CD14-positive monocyte (primary cell): ENCODE measurements around the gene CIART. TPM values are rescaled to one million over a fixed set of nuclear protein-coding genes. Genes with fewer than 3 reads are reported as not detected.

Experiments used
- DNase-seq, 3 donors: peaks; one replicate each; pipeline ENCODE4 v3.0.0-alpha.2; 2011 to 2022
- H2AFZ ChIP-seq: 2 replicates; pipeline ENCODE4 v1.6.0; 2012; ENCODE audit warnings: mild to moderate bottlenecking, low read depth, low read length, inconsistent platforms; ENCODE audit not compliant: insufficient read depth, poor library complexity, severe bottlenecking
- H3K27ac ChIP-seq, 2 donors: 1 replicate in 1 of 2; 2 replicates in 1 of 2; pipeline ENCODE4 v1.5.1; 2012 to 2013; ENCODE audit warnings: low read length in 2 of 2, control low read depth in 1 of 2, inconsistent platforms in 1 of 2, low read depth in 1 of 2, mild to moderate bottlenecking in 1 of 2
- H3K27me3 ChIP-seq, 2 donors: one replicate each; pipeline versions ENCODE4 v1.6.0 to v1.6.1; 2011 to 2013; ENCODE audit warnings: low read length in 2 of 2; ENCODE audit not compliant: control insufficient read depth in 2 of 2, insufficient read depth in 2 of 2
- H3K36me3 ChIP-seq, 2 donors: replicated peaks in 1 of 2; 1 replicate in 1 of 2; 2 replicates in 1 of 2; pipeline versions ENCODE4 v1.5.1 to v1.6.1; 2012 to 2013; ENCODE audit warnings: low read length in 2 of 2, control low read depth in 1 of 2, inconsistent platforms in 1 of 2, mild to moderate bottlenecking in 1 of 2; ENCODE audit not compliant: insufficient read depth in 2 of 2, control insufficient read depth in 1 of 2
- H3K4me1 ChIP-seq, 2 donors: 1 replicate in 1 of 2; 2 replicates in 1 of 2; pipeline versions ENCODE4 v1.5.1 to v1.6.1; 2012 to 2013; ENCODE audit warnings: low read length in 2 of 2, control low read depth in 1 of 2, inconsistent platforms in 1 of 2, mild to moderate bottlenecking in 1 of 2, moderate library complexity in 1 of 2; ENCODE audit not compliant: insufficient read depth in 2 of 2, control insufficient read depth in 1 of 2
- H3K4me2 ChIP-seq: replicated peaks from 2 replicates; pipeline ENCODE3; 2012; ENCODE audit warnings: low read length, moderate library complexity, mild to moderate bottlenecking; ENCODE audit not compliant: poor library complexity, severe bottlenecking; ENCODE audit errors: extremely low read depth
- H3K4me3 ChIP-seq, 3 experiments: fragments of 200-600 bp in 1 of 3; sonication (generic) in 1 of 3; replicated peaks in 1 of 3; 1 replicate in 2 of 3; 2 replicates in 1 of 3; pipeline ENCODE4 v1.5.1; 2011 to 2013; ENCODE audit warnings: low read length in 3 of 3, mild to moderate bottlenecking in 3 of 3, control low read depth in 2 of 3, low read depth in 2 of 3, inconsistent platforms in 1 of 3, moderate library complexity in 1 of 3
- H3K79me2 ChIP-seq: 2 replicates; pipeline ENCODE4 v1.6.0; 2012; ENCODE audit warnings: mild to moderate bottlenecking, control low read depth, inconsistent platforms, low read length, moderate library complexity; ENCODE audit not compliant: insufficient read depth
- H3K9ac ChIP-seq: 2 replicates; pipeline ENCODE4 v1.6.0; 2017; ENCODE audit warnings: low read length, mild to moderate bottlenecking; ENCODE audit not compliant: insufficient read depth, poor library complexity, severe bottlenecking
- H3K9me3 ChIP-seq, 2 donors: replicated peaks in 1 of 2; 1 replicate in 1 of 2; 2 replicates in 1 of 2; pipeline versions ENCODE4 v1.5.1 to v1.6.1; 2012 to 2013; ENCODE audit warnings: low read length in 2 of 2, control low read depth in 1 of 2; ENCODE audit not compliant: control insufficient read depth in 1 of 2, insufficient read depth in 1 of 2
- H4K20me1 ChIP-seq: 2 replicates; pipeline ENCODE4 v1.6.0; 2012; ENCODE audit warnings: mild to moderate bottlenecking, low read length, control low read depth, moderate library complexity; ENCODE audit not compliant: insufficient read depth
- H3K27ac Mint-ChIP-seq, 7 donors: one replicate each; pipeline ENCODE4 v1.8.0; 2020; ENCODE audit warnings: mild to moderate bottlenecking in 7 of 7, mixed read lengths in 7 of 7, moderate library complexity in 6 of 7, inconsistent platforms in 2 of 7
- H3K27me3 Mint-ChIP-seq, 3 donors: one replicate each; pipeline ENCODE4 v1.8.0; 2021 to 2022; ENCODE audit warnings: low read depth in 3 of 3, mild to moderate bottlenecking in 3 of 3, mixed read lengths in 3 of 3, moderate library complexity in 3 of 3, inconsistent platforms in 1 of 3
- H3K36me3 Mint-ChIP-seq, 2 donors: one replicate each; pipeline ENCODE4 v1.8.0; 2020; ENCODE audit warnings: mixed read lengths in 2 of 2, inconsistent platforms in 1 of 2, mild to moderate bottlenecking in 1 of 2
- H3K4me1 Mint-ChIP-seq: one replicate; pipeline ENCODE4 v1.8.0; 2020; ENCODE audit warnings: mild to moderate bottlenecking, mixed read lengths
- H3K4me3 Mint-ChIP-seq, 2 donors: one replicate each; pipeline ENCODE4 v1.8.0; 2020; ENCODE audit warnings: mild to moderate bottlenecking in 2 of 2, mixed read lengths in 2 of 2, moderate library complexity in 1 of 2
- H3K9me3 Mint-ChIP-seq, 7 donors: one replicate each; pipeline ENCODE4 v1.8.0; 2020 to 2022; ENCODE audit warnings: mixed read lengths in 7 of 7, mild to moderate bottlenecking in 6 of 7, moderate library complexity in 6 of 7, inconsistent platforms in 2 of 7
- WGBS: methylation state at CpG from one replicate; pipeline ENCODE4 v1.1.5; 2013; ENCODE audit warnings: missing lambda C conversion rate; ENCODE audit not compliant: insufficient coverage; 5-methylcytosine and 5-hydroxymethylcytosine counted together
- intact Hi-C, 2 donors: fragments of 100-400 bp; cut with micrococcal nuclease; formaldehyde crosslinking; loops; one replicate each; pipeline versions ENCODE4 v1.15.0 to v1.15.1; 2023
- polyA plus RNA-seq, 3 donors: library from polyadenylated mRNA; depleted of rRNA in 1 of 3; unstranded in 2 of 3; stranded (reverse) in 1 of 3; fragments of 300-500 nt in 2 of 3; fragments of >200 nt in 1 of 3; fragmentation: Illumina TruSeq in 2 of 3; gene quantifications; 1 replicate in 2 of 3; 2 replicates in 1 of 3; pipeline ENCODE4 v1.2.3, GENCODE V29; 2012 to 2021
- TF ChIP-seq, protein P1 (sequence below): fragments of 200-600 bp; IDR thresholded peaks from one replicate; pipeline ENCODE4 v1.8.0; 2022; ENCODE audit warnings: antibody characterized with exemption, mild to moderate bottlenecking

CIART gene
- polyA plus RNA-seq, 3 donors: 0.61 TPM; not detected in 2

DNA sequence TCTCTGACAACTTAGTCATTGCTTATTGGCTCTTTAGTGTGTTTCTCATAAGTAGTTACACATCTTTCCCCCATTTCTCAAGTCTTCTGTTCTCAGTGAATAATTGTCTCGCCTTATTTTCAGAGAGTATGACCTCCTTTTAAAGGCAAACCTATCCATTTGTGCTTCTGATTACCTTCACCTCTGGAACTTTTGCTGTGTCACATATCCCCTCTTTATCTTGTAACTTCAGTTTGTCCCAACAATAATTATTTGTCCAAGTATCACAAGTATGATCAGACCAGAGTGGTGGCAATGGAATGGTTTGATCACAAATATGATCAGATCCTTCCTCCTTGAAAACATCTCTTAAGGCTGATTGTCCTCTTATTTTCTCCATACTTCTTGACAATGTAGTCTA is 6.0 kb downstream of the CIART start:
- no peak for DNase-seq
- peaks cover 0 to 3% (median 0%) of the 10 kb centered on the region in 7 donors for H3K9me3 Mint-ChIP-seq
- no peaks in the 10 kb centered on the region for H4K20me1 ChIP-seq
- intact Hi-C loops: no loop called here
- H3K27me3 Mint-ChIP-seq: peaks cover 23 to 28% (median 26%) of the 10 kb centered on the region in 3 donors
- no peak overlapping the region for H2AFZ ChIP-seq
- H3K9me3 ChIP-seq: no peaks in the 10 kb centered on the region
- no peak overlapping the region for H3K4me2 ChIP-seq
- no peak overlapping the region for H3K27ac ChIP-seq
- H3K27ac Mint-ChIP-seq: no peak overlapping the region
- WGBS: 86% methylated on average over 1 of the region's 1 CpG
- peaks cover 3 to 20% of the 10 kb centered on the region in 2 donors for H3K27me3 ChIP-seq
- no peaks in the 10 kb centered on the region for H3K36me3 Mint-ChIP-seq
- peaks cover 7% of the 10 kb centered on the region in 2 donors for H3K4me1 ChIP-seq
- H3K4me3 ChIP-seq: no peak overlapping the region
- H3K4me1 Mint-ChIP-seq: peaks cover 6% of the 10 kb centered on the region
- no peak overlapping the region for H3K9ac ChIP-seq
- H3K36me3 ChIP-seq: no peaks in the 10 kb centered on the region
- no peak overlapping the region for H3K4me3 Mint-ChIP-seq
- no peaks in the 10 kb centered on the region for H3K79me2 ChIP-seq
- TF ChIP-seq, protein P1, sequence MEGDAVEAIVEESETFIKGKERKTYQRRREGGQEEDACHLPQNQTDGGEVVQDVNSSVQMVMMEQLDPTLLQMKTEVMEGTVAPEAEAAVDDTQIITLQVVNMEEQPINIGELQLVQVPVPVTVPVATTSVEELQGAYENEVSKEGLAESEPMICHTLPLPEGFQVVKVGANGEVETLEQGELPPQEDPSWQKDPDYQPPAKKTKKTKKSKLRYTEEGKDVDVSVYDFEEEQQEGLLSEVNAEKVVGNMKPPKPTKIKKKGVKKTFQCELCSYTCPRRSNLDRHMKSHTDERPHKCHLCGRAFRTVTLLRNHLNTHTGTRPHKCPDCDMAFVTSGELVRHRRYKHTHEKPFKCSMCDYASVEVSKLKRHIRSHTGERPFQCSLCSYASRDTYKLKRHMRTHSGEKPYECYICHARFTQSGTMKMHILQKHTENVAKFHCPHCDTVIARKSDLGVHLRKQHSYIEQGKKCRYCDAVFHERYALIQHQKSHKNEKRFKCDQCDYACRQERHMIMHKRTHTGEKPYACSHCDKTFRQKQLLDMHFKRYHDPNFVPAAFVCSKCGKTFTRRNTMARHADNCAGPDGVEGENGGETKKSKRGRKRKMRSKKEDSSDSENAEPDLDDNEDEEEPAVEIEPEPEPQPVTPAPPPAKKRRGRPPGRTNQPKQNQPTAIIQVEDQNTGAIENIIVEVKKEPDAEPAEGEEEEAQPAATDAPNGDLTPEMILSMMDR: no peak

DNA sequence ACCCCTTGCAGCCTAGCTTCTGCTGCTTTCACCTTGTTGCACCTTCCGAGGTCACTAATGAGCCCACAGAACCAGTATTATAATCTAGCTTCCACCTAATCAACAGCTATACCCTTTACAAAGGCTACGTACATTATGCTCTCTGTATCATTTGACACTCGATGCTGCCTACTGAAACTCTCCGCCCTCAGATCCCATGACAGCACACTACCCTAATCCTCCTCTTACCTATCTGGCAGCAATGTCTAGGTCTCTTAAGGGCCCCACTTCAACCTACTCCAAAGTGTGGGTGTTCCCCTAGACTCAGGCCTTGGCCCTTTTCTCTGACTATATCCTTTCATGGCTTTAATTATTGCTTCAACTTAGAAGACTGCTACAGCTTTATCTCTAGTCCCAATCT is 6.5 kb downstream of the CIART start:
- Histone ChIP-seq H3K4me1 (peaks cover 8% of the 10 kb centered on the region in 2 donors), H3K79me2 (peaks cover 2% of the 10 kb centered on the region), H4K20me1 (no peaks in the 10 kb centered on the region), H3K36me3 (no peaks in the 10 kb centered on the region), H3K27ac (no peak overlapping the region), H3K4me3 (no peak overlapping the region), H2AFZ (no peak overlapping the region), H3K9ac (no peak overlapping the region), H3K4me2 (no peak overlapping the region), H3K9me3 (no peaks in the 10 kb centered on the region), H3K27me3 (peaks cover 0 to 16% of the 10 kb centered on the region in 2 donors)
- TF ChIP-seq, protein P1: no peak
- no peak for DNase-seq
- Mint-ChIP-seq H3K27me3 (peaks cover 20 to 24% (median 22%) of the 10 kb centered on the region in 3 donors), H3K4me1 (peaks cover 9% of the 10 kb centered on the region), H3K36me3 (no peaks in the 10 kb centered on the region), H3K27ac (no peak overlapping the region), H3K4me3 (no peak overlapping the region), H3K9me3 (peaks cover 0 to 3% (median 0%) of the 10 kb centered on the region in 7 donors)
- 88% methylated on average over 4 of the region's 4 CpGs for WGBS
- intact Hi-C loops: no loop called here
